ENCODE measurements around the gene RAB6D.
"Not testable (repeated sequence)": the region's sequence is repeated elsewhere in the genome, so short reads cannot be mapped to it uniquely, and the experiment has no call there.

GRCh38 chr2:131391471-131391870 lies 27.5 kb upstream of the RAB6D start:
- TF ChIP-seq CTCF, POLR2A (IDR thresholded peaks at IDR 0.05): not testable (repeated sequence)
